Measurements from ENCODE around the gene SMIM38. TPM values are rescaled to one million over a fixed set of nuclear protein-coding genes. Genes with fewer than 3 reads are reported as not detected.

The SMIM38 gene
- total and polyA plus RNA-seq, 2 experiments from 2014 or later = 0.38 TPM; not detected in 1

- no peak overlapping the region for H3K4me3 ChIP-seq
- no peak overlapping the region for H3K27ac Mint-ChIP-seq
- no peaks in the 10 kb centered on the region for H3K79me2 ChIP-seq (replicated peaks; ENCODE audit: insufficient read depth)
- ATAC-seq (no peak), DNase-seq (ENCODE audit: low spot score) (no peak)
- no peaks in the 10 kb centered on the region for H3K27me3 ChIP-seq (ENCODE audit: insufficient read depth)
- TF ChIP-seq ZNF114 (CRISPR knock-in tag; IDR thresholded peaks at IDR 0.05) = no peak
- TF ChIP-seq REST (IDR thresholded peaks at IDR 0.05; ENCODE audit: unreplicated experiment) = no peak
- TF ChIP-seq NANOG (IDR thresholded peaks at IDR 0.05; ENCODE audit: borderline replicate concordance) = no peak
- TF ChIP-seq CREB1 (CRISPR knock-in tag; IDR thresholded peaks at IDR 0.05; ENCODE audit: low read depth) = no peak
- TF ChIP-seq, protein P1, sequence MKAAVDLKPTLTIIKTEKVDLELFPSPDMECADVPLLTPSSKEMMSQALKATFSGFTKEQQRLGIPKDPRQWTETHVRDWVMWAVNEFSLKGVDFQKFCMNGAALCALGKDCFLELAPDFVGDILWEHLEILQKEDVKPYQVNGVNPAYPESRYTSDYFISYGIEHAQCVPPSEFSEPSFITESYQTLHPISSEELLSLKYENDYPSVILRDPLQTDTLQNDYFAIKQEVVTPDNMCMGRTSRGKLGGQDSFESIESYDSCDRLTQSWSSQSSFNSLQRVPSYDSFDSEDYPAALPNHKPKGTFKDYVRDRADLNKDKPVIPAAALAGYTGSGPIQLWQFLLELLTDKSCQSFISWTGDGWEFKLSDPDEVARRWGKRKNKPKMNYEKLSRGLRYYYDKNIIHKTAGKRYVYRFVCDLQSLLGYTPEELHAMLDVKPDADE (IDR thresholded peaks at IDR 0.05) = no peak
- no peak for TF ChIP-seq STAT1 (IDR thresholded peaks at IDR 0.05; ENCODE audit: unreplicated experiment)
- TF ChIP-seq, protein P2, sequence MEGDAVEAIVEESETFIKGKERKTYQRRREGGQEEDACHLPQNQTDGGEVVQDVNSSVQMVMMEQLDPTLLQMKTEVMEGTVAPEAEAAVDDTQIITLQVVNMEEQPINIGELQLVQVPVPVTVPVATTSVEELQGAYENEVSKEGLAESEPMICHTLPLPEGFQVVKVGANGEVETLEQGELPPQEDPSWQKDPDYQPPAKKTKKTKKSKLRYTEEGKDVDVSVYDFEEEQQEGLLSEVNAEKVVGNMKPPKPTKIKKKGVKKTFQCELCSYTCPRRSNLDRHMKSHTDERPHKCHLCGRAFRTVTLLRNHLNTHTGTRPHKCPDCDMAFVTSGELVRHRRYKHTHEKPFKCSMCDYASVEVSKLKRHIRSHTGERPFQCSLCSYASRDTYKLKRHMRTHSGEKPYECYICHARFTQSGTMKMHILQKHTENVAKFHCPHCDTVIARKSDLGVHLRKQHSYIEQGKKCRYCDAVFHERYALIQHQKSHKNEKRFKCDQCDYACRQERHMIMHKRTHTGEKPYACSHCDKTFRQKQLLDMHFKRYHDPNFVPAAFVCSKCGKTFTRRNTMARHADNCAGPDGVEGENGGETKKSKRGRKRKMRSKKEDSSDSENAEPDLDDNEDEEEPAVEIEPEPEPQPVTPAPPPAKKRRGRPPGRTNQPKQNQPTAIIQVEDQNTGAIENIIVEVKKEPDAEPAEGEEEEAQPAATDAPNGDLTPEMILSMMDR (conservative IDR thresholded peaks at IDR 0.05; ENCODE audit: low read depth in 2 of 2) = no peak
- no peak for TF ChIP-seq EZH2phosphoT487 (IDR thresholded peaks at IDR 0.05; ENCODE audit: unreplicated experiment)
- TF ChIP-seq JUNB (IDR thresholded peaks at IDR 0.05; ENCODE audit: unreplicated experiment) = no peak
- TF ChIP-seq EZH2 (IDR thresholded peaks at IDR 0.05; ENCODE audit: low read depth, unreplicated experiment) = no peak
- 0 out of 2 replicates have a peak, but pooled peaks cover 4% of the 10 kb centered on the region for H3K9me2 ChIP-seq (ENCODE audit: insufficient read depth)
- H3K27ac ChIP-seq (ENCODE audit: low read depth) = no peak overlapping the region
- H3K4me2 ChIP-seq = no peak overlapping the region
- H3K4me1 Mint-ChIP-seq = peaks cover 7% of the 10 kb centered on the region
- H3K9me3 Mint-ChIP-seq = peaks cover 40% of the 10 kb centered on the region
- H3K4me1 ChIP-seq (ENCODE audit: insufficient read depth) = peaks cover 3% of the 10 kb centered on the region; the same call in 1 of the 2 replicates
- no peaks in the 10 kb centered on the region for H3F3A ChIP-seq (replicated peaks; ENCODE audit: low read depth)
- peaks cover 8% of the 10 kb centered on the region for H3K36me3 ChIP-seq (ENCODE audit: insufficient read depth)
- H3K27me3 Mint-ChIP-seq (ENCODE audit: insufficient read depth, low read depth, poor library complexity) = peaks cover 6% of the 10 kb centered on the region
- no peak overlapping the region for H3K4me3 Mint-ChIP-seq
- no peaks in the 10 kb centered on the region for H4K20me1 ChIP-seq (replicated peaks; ENCODE audit: insufficient read depth)
- no peak overlapping the region for H2AFZ ChIP-seq
- peaks cover 22% of the 10 kb centered on the region; the same call in 2 of the 3 replicates for H3K36me3 Mint-ChIP-seq (ENCODE audit: low read depth)
These were observed 26.7 kb upstream of the SMIM38 start for GRCh38 chr11:69129053-69129452.

Data from GM23338 (cell line).